HG02938 (cell line): ENCODE results near the gene IRF9.
A peak's percentile ranks its signal among the peaks of the same experiment; 100 is the strongest.

Source experiments
- ATAC-seq: cut with Tn5 transposase; IDR thresholded peaks from one replicate; pipeline ENCODE4 v1.9.1; 2021; ENCODE audit warnings: mild to moderate bottlenecking, moderate library complexity; ENCODE audit not compliant: unreplicated experiment

Gene IRF9

GRCh38 chr14:24213866-24214662, 53.0 kb downstream of the IRF9 start:
- ATAC-seq: no peak

GRCh38 chr14:24215495-24216344, 54.7 kb downstream of the IRF9 start, which contains the start of gene MDP1:
Gene MDP1, minus strand, starts transcription at chr14:24216066. Its CDS starts 111 bp downstream, at chr14:24215955.
- ATAC-seq: peak; percentile 50
